Parathyroid adenoma (tissue), 2 donors: ENCODE data around the gene CGB1.
"Not testable (repeated sequence)": the region's sequence is repeated elsewhere in the genome, so short reads cannot be mapped to it uniquely, and the experiment has no call there.

ENCODE experiments used
- H2AFZ ChIP-seq: fragments of 300-600 bp; sonication (generic); one replicate; pipeline ENCODE4 v1.7.0; 2017; ENCODE audit warnings: antibody characterized with exemption, mild to moderate bottlenecking
- H3K27ac ChIP-seq: fragments of 300-600 bp; sonication (generic); one replicate; pipeline ENCODE4 v1.7.0; 2017
- H3K27me3 ChIP-seq: fragments of 300-600 bp; sonication (generic); one replicate; pipeline ENCODE4 v1.7.0; 2017; ENCODE audit warnings: low read length; ENCODE audit not compliant: control insufficient read depth, insufficient read depth
- H3K36me3 ChIP-seq: fragments of 300-600 bp; sonication (generic); one replicate; pipeline ENCODE4 v1.7.0; 2017; ENCODE audit warnings: low read length; ENCODE audit not compliant: control insufficient read depth, insufficient read depth
- H3K4me1 ChIP-seq: fragments of 300-600 bp; sonication (generic); one replicate; pipeline ENCODE4 v1.7.0; 2017; ENCODE audit warnings: control low read depth
- H3K4me2 ChIP-seq: fragments of 300-600 bp; sonication (generic); one replicate; pipeline ENCODE4 v1.7.0; 2017; ENCODE audit warnings: low read length
- H3K4me3 ChIP-seq: fragments of 300-600 bp; sonication (generic); one replicate; pipeline ENCODE4 v1.7.0; 2017; ENCODE audit warnings: low read depth, low read length
- H3K79me2 ChIP-seq: fragments of 300-600 bp; sonication (generic); one replicate; pipeline ENCODE4 v1.7.0; 2017; ENCODE audit warnings: control low read depth
- H3K9ac ChIP-seq: fragments of 300-600 bp; sonication (generic); one replicate; pipeline ENCODE4 v1.7.0; 2017; ENCODE audit warnings: mild to moderate bottlenecking
- H3K9me3 ChIP-seq: fragments of 300-600 bp; sonication (generic); one replicate; pipeline ENCODE4 v1.7.0; 2017; ENCODE audit warnings: low read length; ENCODE audit not compliant: control insufficient read depth
- CTCF ChIP-seq: fragments of 300-600 bp; sonication (generic); IDR thresholded peaks from one replicate; pipeline ENCODE4 v1.7.0; 2017; ENCODE audit warnings: antibody characterized with exemption, mild to moderate bottlenecking
- donor health status: primary hyperparathyroidism.

CGB1 gene

GRCh38 chr19:49036815-49037214 is at the start of gene CGB1:
TSS of gene CGB1 (minus strand) at chr19:49036895. CDS start at chr19:49036711, 184 bp downstream.
- H3K27me3 ChIP-seq, H3K9ac ChIP-seq, H2AFZ ChIP-seq, H3K4me3 ChIP-seq, H3K4me1 ChIP-seq, H3K9me3 ChIP-seq, H3K27ac ChIP-seq, H3K36me3 ChIP-seq, H3K79me2 ChIP-seq, H3K4me2 ChIP-seq: not testable (repeated sequence)

- Histone ChIP-seq H3K27me3 (no peaks in the 10 kb centered on the region), H3K79me2 (peaks cover 44% of the 10 kb centered on the region), H3K9me3 (no peaks in the 10 kb centered on the region), H2AFZ (no peak overlapping the region), H3K27ac (no peak overlapping the region), H3K4me1 (peaks cover 11% of the 10 kb centered on the region), H3K9ac (peak overlapping the region; percentile 49), H3K4me2 (peak overlapping the region; percentile 90), H3K36me3 (no peaks in the 10 kb centered on the region), H3K4me3 (peak overlapping the region; percentile 81)
- TF ChIP-seq CTCF: no peak
Observed at GRCh38 chr19:49086296-49086695, 49.6 kb upstream of the CGB1 start.

- H3K27me3 ChIP-seq: no peaks in the 10 kb centered on the region
- no peak for TF ChIP-seq CTCF
- no peaks in the 10 kb centered on the region for H3K36me3 ChIP-seq
- H3K4me1 ChIP-seq: peaks cover 11% of the 10 kb centered on the region
- H3K79me2 ChIP-seq: peaks cover 43% of the 10 kb centered on the region
- H3K4me3 ChIP-seq: peak overlapping the region; percentile 81
- no peaks in the 10 kb centered on the region for H3K9me3 ChIP-seq
- peak overlapping the region; percentile 100 for H2AFZ ChIP-seq
- peak overlapping the region; percentile 90 for H3K4me2 ChIP-seq
- H3K9ac ChIP-seq: peak overlapping the region; percentile 49
- H3K27ac ChIP-seq: peak overlapping the region; percentile 88
Observed at GRCh38 chr19:49085868-49086232, 49.2 kb upstream of the CGB1 start.

GRCh38 chr19:49085020-49085867 is 48.5 kb upstream of the CGB1 start, which contains the start of gene SNRNP70:
TSS of gene SNRNP70 (plus strand) at chr19:49085451. CDS start at chr19:49086415, 964 bp downstream.
- TF ChIP-seq CTCF: no peak
- Histone ChIP-seq H3K27ac (peak within 1 kb of the TSS; percentile 88), H3K9me3 (no peaks in the 10 kb centered on the region), H3K36me3 (no peaks in the 10 kb centered on the region), H3K4me1 (peaks cover 11% of the 10 kb centered on the region), H3K79me2 (peaks cover 38% of the 10 kb centered on the region), H3K9ac (peak within 1 kb of the TSS; percentile 49), H3K4me2 (peak within 1 kb of the TSS; percentile 90), H3K27me3 (no peaks in the 10 kb centered on the region), H3K4me3 (peak within 1 kb of the TSS; percentile 81), H2AFZ (peak within 1 kb of the TSS; percentile 100)

- no peak for TF ChIP-seq CTCF
- peaks cover 33% of the 10 kb centered on the region for H3K79me2 ChIP-seq
- no peak overlapping the region for H3K9ac ChIP-seq
Observed at GRCh38 chr19:49084206-49085019, 47.7 kb upstream of the CGB1 start.

More at GRCh38 chr19:49084206-49085019, 47.7 kb upstream of the CGB1 start:
- Histone ChIP-seq H3K27me3 (no peaks in the 10 kb centered on the region), H3K4me3 (peak overlapping the region; percentile 81), H2AFZ (peak overlapping the region; percentile 100), H3K4me2 (peak overlapping the region; percentile 90), H3K27ac (peak overlapping the region; percentile 88), H3K9me3 (no peaks in the 10 kb centered on the region), H3K4me1 (peaks cover 11% of the 10 kb centered on the region), H3K36me3 (no peaks in the 10 kb centered on the region)
